Measurements from ENCODE around the gene RBM17. TPM values are rescaled to one million over a fixed set of nuclear protein-coding genes. Genes with fewer than 3 reads are reported as not detected.
A peak's percentile ranks its signal among the peaks of the same experiment; 100 is the strongest.

RBM17 gene
- total RNA-seq, 1 donor from 2014 or later, result 80.1 TPM

DNA sequence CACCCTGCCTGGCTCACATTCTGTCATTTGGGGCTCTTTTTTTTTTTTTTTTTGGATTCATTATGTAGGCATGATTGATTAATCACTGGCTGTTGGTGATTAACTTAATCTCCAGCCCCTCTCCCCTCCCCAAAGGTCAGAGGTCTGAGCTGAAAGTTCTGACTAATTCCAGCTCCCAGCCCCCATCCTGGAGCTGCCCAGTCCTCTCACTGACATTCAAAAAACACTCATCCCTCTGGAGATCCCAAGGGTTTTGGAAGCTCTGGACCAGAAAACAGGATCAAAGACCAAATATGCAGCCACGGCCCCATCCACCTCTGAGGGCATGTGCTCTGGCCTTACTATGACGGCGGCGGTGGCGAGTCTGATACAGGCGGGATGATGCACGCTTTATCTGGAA is 53.8 kb downstream of the RBM17 start:
- Mint-ChIP-seq H3K27ac (ENCODE audit: unreplicated experiment) (no peak overlapping the region), H3K4me1 (ENCODE audit: unreplicated experiment) (peaks cover 29% of the 10 kb centered on the region), H3K27me3 (ENCODE audit: unreplicated experiment) (no peaks in the 10 kb centered on the region), H3K36me3 (ENCODE audit: unreplicated experiment) (peaks cover 2% of the 10 kb centered on the region), H3K9me3 (ENCODE audit: unreplicated experiment) (no peaks in the 10 kb centered on the region), H3K4me3 (ENCODE audit: unreplicated experiment) (no peak overlapping the region)
- TF ChIP-seq, protein P1, sequence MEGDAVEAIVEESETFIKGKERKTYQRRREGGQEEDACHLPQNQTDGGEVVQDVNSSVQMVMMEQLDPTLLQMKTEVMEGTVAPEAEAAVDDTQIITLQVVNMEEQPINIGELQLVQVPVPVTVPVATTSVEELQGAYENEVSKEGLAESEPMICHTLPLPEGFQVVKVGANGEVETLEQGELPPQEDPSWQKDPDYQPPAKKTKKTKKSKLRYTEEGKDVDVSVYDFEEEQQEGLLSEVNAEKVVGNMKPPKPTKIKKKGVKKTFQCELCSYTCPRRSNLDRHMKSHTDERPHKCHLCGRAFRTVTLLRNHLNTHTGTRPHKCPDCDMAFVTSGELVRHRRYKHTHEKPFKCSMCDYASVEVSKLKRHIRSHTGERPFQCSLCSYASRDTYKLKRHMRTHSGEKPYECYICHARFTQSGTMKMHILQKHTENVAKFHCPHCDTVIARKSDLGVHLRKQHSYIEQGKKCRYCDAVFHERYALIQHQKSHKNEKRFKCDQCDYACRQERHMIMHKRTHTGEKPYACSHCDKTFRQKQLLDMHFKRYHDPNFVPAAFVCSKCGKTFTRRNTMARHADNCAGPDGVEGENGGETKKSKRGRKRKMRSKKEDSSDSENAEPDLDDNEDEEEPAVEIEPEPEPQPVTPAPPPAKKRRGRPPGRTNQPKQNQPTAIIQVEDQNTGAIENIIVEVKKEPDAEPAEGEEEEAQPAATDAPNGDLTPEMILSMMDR (IDR thresholded peaks at IDR 0.05), result no peak
- no peak for DNase-seq (ENCODE audit: extremely low spot score, unreplicated experiment)

DNA sequence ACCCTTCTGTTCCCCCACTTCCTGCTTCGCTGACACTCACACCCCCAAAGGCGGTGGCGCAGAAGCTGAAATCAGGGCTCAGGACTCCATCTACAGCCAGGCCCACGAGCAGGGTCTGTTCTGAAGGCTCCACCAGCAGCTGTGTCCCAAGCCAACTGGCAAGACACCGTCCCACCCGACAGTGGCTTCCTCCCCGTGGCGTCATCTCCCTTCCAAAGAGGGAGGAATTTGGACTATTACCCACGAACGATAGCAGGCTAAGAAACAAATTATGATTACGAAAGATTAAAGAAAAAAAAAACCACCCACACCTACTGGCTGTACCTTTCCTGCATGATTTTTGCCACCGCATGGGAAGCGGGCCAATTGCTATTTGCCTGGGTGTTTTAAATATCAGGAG is 54.3 kb downstream of the RBM17 start:
- TF ChIP-seq, protein P1 (IDR thresholded peaks at IDR 0.05), result no peak
- Mint-ChIP-seq H3K27ac (ENCODE audit: unreplicated experiment) (peak overlapping the region; percentile 44), H3K27me3 (ENCODE audit: unreplicated experiment) (no peaks in the 10 kb centered on the region), H3K4me1 (ENCODE audit: unreplicated experiment) (peaks cover 29% of the 10 kb centered on the region), H3K9me3 (ENCODE audit: unreplicated experiment) (no peaks in the 10 kb centered on the region), H3K36me3 (ENCODE audit: unreplicated experiment) (peaks cover 2% of the 10 kb centered on the region), H3K4me3 (ENCODE audit: unreplicated experiment) (no peak overlapping the region)
- DNase-seq (ENCODE audit: extremely low spot score, unreplicated experiment), result no peak

DNA sequence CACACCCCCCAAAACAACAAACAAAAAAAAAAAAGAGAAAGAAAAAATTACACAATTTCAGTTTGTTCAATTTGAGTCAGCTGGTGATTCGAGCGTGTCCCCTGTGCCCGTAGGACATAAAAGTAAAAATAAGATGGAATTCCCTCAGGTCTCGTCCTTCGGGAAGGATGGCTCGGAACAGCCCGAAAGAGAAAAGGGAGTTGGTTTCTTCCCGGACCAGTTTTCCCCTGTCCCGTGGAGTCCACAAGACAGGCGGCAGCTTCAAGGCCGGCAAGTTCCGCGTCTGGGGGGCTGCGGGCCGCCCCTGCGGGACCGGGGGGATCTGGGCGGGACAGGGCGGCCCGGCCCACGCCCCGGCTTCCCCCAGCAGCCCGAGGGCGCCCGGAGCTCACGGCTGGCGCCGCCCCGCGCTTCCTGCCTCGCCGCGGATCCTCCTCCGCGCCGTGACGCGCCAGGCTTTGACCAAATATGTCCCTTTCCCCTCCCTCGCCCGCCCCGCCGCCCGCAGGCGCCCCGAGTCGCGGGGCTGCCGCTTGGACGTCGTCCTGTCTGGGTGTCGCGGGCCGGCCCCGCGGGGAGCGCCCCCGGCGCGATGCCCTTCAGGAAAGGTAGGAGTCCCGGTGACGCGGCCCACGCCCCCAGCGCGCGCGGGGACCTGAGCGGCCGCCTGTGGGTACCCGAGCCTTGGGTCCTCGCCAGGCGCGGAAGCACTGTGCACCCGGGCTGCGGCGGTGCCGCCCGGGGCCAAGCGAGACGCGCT is 55.8 kb downstream of the RBM17 start:
- H3K4me3 Mint-ChIP-seq (ENCODE audit: unreplicated experiment), result peak overlapping the region; percentile 83
- H3K27me3 Mint-ChIP-seq (ENCODE audit: unreplicated experiment), result no peaks in the 10 kb centered on the region
- peak; percentile 92 for DNase-seq (ENCODE audit: extremely low spot score, unreplicated experiment)
- TF ChIP-seq, protein P1 (IDR thresholded peaks at IDR 0.05), result no peak
- peak overlapping the region; percentile 78 for H3K27ac Mint-ChIP-seq (ENCODE audit: unreplicated experiment)
- peaks cover 2% of the 10 kb centered on the region for H3K36me3 Mint-ChIP-seq (ENCODE audit: unreplicated experiment)
- H3K9me3 Mint-ChIP-seq (ENCODE audit: unreplicated experiment), result no peaks in the 10 kb centered on the region
- peaks cover 29% of the 10 kb centered on the region for H3K4me1 Mint-ChIP-seq (ENCODE audit: unreplicated experiment)

DNA sequence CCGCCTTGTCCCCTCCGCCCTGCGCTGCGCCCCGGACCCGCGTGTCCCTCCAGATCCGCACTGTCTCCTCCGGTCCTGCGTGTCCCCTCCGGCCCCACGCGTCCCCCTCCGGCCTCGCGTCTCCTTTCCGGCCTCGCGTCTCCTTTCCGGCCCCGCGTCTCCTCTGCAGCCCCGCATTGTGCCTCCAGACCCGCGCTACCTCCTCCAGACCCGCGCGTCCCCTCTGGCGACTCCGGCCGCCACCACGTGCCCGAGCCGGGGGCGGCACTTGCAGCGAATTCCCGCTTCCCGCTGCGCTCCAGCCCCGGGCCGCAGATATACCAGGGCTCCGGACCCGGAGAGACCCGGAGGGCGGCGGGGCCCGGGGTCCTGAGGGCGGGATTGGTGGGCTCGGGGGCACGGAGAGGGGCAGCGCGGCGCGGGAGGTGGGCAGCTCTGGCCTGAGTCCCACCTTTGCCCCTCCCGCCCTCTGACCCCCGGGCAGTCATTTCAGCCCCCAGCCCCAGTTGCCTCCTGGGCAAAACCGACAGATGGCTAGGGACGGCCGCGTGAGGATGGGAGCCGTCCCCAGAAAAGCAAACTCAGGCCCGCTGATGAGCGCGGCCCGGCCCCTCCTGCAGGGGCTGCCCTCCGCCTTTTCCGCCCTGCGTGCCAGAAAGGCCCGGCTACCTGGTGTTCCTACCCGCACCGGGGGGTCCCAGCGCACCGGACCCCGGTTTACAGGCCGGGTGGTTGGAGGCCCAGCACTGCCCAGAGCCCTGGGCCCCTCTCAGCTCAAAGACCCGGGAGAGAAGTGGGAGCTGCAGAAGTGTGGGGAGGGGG is 56.5 kb downstream of the RBM17 start:
- H3K36me3 Mint-ChIP-seq (ENCODE audit: unreplicated experiment), result peaks cover 2% of the 10 kb centered on the region
- H3K4me3 Mint-ChIP-seq (ENCODE audit: unreplicated experiment), result peak overlapping the region; percentile 78
- no peaks in the 10 kb centered on the region for H3K27me3 Mint-ChIP-seq (ENCODE audit: unreplicated experiment)
- TF ChIP-seq, protein P1 (IDR thresholded peaks at IDR 0.05), result no peak
- H3K9me3 Mint-ChIP-seq (ENCODE audit: unreplicated experiment), result no peaks in the 10 kb centered on the region
- DNase-seq (ENCODE audit: extremely low spot score, unreplicated experiment), result no peak
- peak overlapping the region; percentile 47 for H3K27ac Mint-ChIP-seq (ENCODE audit: unreplicated experiment)
- H3K4me1 Mint-ChIP-seq (ENCODE audit: unreplicated experiment), result peaks cover 29% of the 10 kb centered on the region
